ENCODE measurements around the gene CENPU.

GRCh38 chr4:184668096-184668495 lies 65.8 kb downstream of the CENPU start:
- TF ChIP-seq CTCF (IDR thresholded peaks at IDR 0.05; ENCODE audit: insufficient read depth, low read length) (no peak), POLR2AphosphoS5 (IDR thresholded peaks at IDR 0.05; ENCODE audit: low read depth) (no peak), GABPA (IDR thresholded peaks at IDR 0.05; ENCODE audit: low read depth) (no peak), SPI1 (IDR thresholded peaks at IDR 0.05; ENCODE audit: borderline replicate concordance, low read depth) (no peak)
